SK-N-SH treated with all-trans-retinoic acid at 6 μM for 48 hours (cell line): Measurements from ENCODE around the gene CXCR1.

Source experiments
- PATZ1 ChIP-seq: fragments of 250-450 bp; sonication (Bioruptor Pico); IDR thresholded peaks from 2 replicates; pipeline ENCODE4 v1.8.0; 2020; ENCODE audit warnings: mild to moderate bottlenecking, moderate library complexity, borderline replicate concordance
- POU6F1 ChIP-seq: fragments of 250-450 bp; sonication (Bioruptor Pico); IDR thresholded peaks from 2 replicates; pipeline ENCODE4 v1.8.0; 2021; ENCODE audit warnings: low read depth, mild to moderate bottlenecking, moderate library complexity, borderline replicate concordance
- PPARA ChIP-seq: fragments of 250-450 bp; sonication (Bioruptor Pico); IDR thresholded peaks from 2 replicates; pipeline ENCODE4 v1.5.0; 2020; ENCODE audit warnings: mild to moderate bottlenecking, borderline replicate concordance

- TF ChIP-seq POU6F1 (CRISPR knock-in tag): no peak
- TF ChIP-seq PPARA (CRISPR knock-in tag): no peak
- TF ChIP-seq PATZ1 (CRISPR knock-in tag): no peak
Measured at GRCh38 chr2:218168016-218168415, 1.3 kb upstream of the CXCR1 start.
